Posterior cingulate gyrus (tissue), 11 donors: ENCODE measurements around the gene SMIM33.
A peak's percentile ranks its signal among the peaks of the same experiment; 100 is the strongest.
"Not testable (repeated sequence)": the region's sequence is repeated elsewhere in the genome, so short reads cannot be mapped to it uniquely, and the experiment has no call there.

ENCODE experiments used
- DNase-seq, 10 donors: peaks; one replicate each; pipeline versions ENCODE4 v3.0.0 to v3.0.0-alpha.2; 2020 to 2021; ENCODE audit warnings: mixed read lengths in 3 of 10
- intact Hi-C: fragments of 100-400 bp; cut with DNase I; formaldehyde crosslinking; loops from one replicate; pipeline ENCODE4 v1.15.1; 2023

SMIM33 gene

GRCh38 chr5:139479729-139480128 lies 8.9 kb downstream of the SMIM33 start:
- intact Hi-C loops = not testable (repeated sequence)

GRCh38 chr5:139481122-139481533 lies 10.3 kb downstream of the SMIM33 start:
- intact Hi-C loops = no loop called here
- peak in 3 of 10 donors; percentile 41 to 80 (median 56) for DNase-seq

More at GRCh38 chr5:139479729-139480128, 8.9 kb downstream of the SMIM33 start:
- DNase-seq = peak in 2 of 10 donors; percentile 37 to 72

- DNase-seq = peak in 2 of 10 donors; percentile 46 to 78
- intact Hi-C loops = no loop called here
Observed at GRCh38 chr5:139481580-139482049, 10.8 kb downstream of the SMIM33 start.

- DNase-seq = peak in 7 of 10 donors; percentile 16 to 86 (median 38)
Observed at GRCh38 chr5:139482050-139482889, 11.5 kb downstream of the SMIM33 start, which contains the start of gene STING1. Gene STING1 (minus strand): TSS chr5:139482758. CDS start chr5:139481704, 1,054 bp downstream.

GRCh38 chr5:139482890-139483208 lies 12.0 kb downstream of the SMIM33 start:
- intact Hi-C loops = not testable (repeated sequence)

More at GRCh38 chr5:139482050-139482889, 11.5 kb downstream of the SMIM33 start, which contains the start of gene STING1:
- intact Hi-C loops = no loop called here

GRCh38 chr5:139486201-139486600 lies 15.4 kb downstream of the SMIM33 start:
- DNase-seq = no peak

More at GRCh38 chr5:139482890-139483208, 12.0 kb downstream of the SMIM33 start:
- DNase-seq = peak in 2 of 10 donors; percentile 29 to 52

GRCh38 chr5:139488260-139488659 lies 17.5 kb downstream of the SMIM33 start:
- peak in 4 of 10 donors; percentile 16 to 89 (median 46) for DNase-seq
- intact Hi-C loops = no loop called here

More at GRCh38 chr5:139486201-139486600, 15.4 kb downstream of the SMIM33 start:
- intact Hi-C loops = no loop called here

GRCh38 chr5:139492700-139493192 lies 21.9 kb downstream of the SMIM33 start:
- peak in 1 of 10 donors; percentile 17 for DNase-seq
- intact Hi-C loops = no loop called here

- no peak for DNase-seq
- intact Hi-C loops = no loop called here
Observed at GRCh38 chr5:139494256-139494655, 23.5 kb downstream of the SMIM33 start.

GRCh38 chr5:139494832-139495231 lies 24.0 kb downstream of the SMIM33 start:
- peak in 1 of 10 donors; percentile 15 for DNase-seq
- intact Hi-C loops = no loop called here

- intact Hi-C loops = no loop called here
- peak in 1 of 10 donors; percentile 20 for DNase-seq
Observed at GRCh38 chr5:139495638-139496435, 25.0 kb downstream of the SMIM33 start.

GRCh38 chr5:139501381-139501780 lies 30.6 kb downstream of the SMIM33 start:
- intact Hi-C loops = no loop called here
- DNase-seq = no peak

- intact Hi-C loops = not testable (repeated sequence)
Observed at GRCh38 chr5:139503036-139503817, 32.4 kb downstream of the SMIM33 start.

GRCh38 chr5:139503879-139504278 lies 33.1 kb downstream of the SMIM33 start:
- DNase-seq = not testable (repeated sequence)

More at GRCh38 chr5:139503036-139503817, 32.4 kb downstream of the SMIM33 start:
- DNase-seq = not testable (repeated sequence)

GRCh38 chr5:139504722-139505121 lies 33.9 kb downstream of the SMIM33 start:
- DNase-seq, intact Hi-C loops: not testable (repeated sequence)

More at GRCh38 chr5:139503879-139504278, 33.1 kb downstream of the SMIM33 start:
- intact Hi-C loops = not testable (repeated sequence)

- intact Hi-C loops = loop anchor here (1.0 to 10.0 kb wide), 3 partner anchors 76 to 122 kb away; partner anchors contain the start of gene DNAJC18
- DNase-seq = no peak
Observed at GRCh38 chr5:139512786-139513390, 42.1 kb downstream of the SMIM33 start.

- intact Hi-C loops = loop anchor here (1.0 to 10.0 kb wide), 3 partner anchors 76 to 121 kb away; partner anchors contain the start of gene DNAJC18
- peak; percentile 45 to 96 (median 72) for DNase-seq
Observed at GRCh38 chr5:139513434-139513833, 42.6 kb downstream of the SMIM33 start.

- intact Hi-C loops = loop anchor here (1.0 to 10.0 kb wide), 3 partner anchors 77 to 121 kb away; partner anchors contain the start of gene DNAJC18
- peak in 4 of 10 donors; percentile 14 to 73 (median 34) for DNase-seq
Observed at GRCh38 chr5:139513852-139514485, 43.2 kb downstream of the SMIM33 start.
